Suppressor macrophage (primary cell): Measurements from ENCODE around the gene DDX4.
"Not testable (repeated sequence)": the region's sequence is repeated elsewhere in the genome, so short reads cannot be mapped to it uniquely, and the experiment has no call there.

ENCODE experiments used
- DNase-seq, 4 experiments: peaks; one replicate each; pipeline ENCODE4 v3.0.0-alpha.2; 2020 to 2022

Gene DDX4

DNA sequence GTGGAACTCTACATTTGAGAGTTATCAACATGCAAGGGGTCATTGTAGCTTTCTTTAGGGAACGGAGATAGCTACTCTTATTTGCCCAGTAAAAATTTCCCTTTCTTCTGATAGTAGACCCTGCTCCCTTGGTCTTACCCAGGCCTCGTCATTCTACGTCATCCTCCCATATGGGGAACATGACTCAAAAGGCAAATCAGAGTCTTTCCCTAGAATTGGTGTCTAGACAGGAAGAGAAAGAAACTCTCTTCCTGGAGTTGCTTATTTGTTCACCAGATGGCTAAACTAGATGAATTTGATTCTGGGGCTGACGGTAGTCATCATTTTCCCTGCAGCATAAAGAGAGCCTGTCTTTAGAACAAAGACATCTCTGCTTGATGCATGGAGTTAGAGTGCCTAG, 13.6 kb upstream of the DDX4 start:
- no peak for DNase-seq

DNA sequence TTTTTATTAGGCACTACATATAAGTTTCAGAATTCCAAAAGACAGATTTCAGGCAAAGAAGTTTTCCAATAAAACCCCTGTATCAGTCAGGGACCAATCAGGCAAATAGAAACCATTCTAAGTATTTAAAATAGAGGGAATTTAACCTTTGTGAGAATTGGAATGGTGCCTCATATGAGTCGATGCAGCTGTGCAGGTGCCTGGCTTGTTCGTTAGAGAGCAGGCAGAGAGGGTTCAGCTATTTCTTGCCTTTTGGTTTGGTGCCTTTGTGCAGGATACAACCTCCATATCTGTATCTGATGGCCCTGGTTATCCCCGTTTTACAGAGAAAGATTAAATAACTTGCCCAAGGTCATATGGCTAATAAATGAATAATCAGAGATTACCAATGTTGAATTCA, 6.0 kb upstream of the DDX4 start:
- DNase-seq, result no peak

DNA sequence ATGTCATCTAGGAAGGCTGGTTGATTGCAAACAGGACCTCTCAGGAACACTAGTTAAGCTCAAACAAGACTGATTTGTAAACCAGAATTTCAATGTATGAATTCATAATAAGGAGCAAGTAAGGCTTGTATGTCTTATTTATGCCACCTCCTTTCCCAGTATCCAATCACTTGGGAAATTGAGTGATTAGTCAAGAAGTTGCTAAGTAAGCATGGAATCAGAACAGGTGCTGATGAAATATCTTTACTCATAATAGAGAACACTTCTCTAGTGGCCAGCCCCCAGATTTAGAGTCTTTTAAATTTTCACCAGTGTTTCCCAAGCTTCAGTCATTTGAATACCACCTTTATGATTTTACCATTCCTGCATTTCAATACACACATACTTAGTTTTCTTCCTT, 5.3 kb upstream of the DDX4 start:
- DNase-seq, result no peak

DNA sequence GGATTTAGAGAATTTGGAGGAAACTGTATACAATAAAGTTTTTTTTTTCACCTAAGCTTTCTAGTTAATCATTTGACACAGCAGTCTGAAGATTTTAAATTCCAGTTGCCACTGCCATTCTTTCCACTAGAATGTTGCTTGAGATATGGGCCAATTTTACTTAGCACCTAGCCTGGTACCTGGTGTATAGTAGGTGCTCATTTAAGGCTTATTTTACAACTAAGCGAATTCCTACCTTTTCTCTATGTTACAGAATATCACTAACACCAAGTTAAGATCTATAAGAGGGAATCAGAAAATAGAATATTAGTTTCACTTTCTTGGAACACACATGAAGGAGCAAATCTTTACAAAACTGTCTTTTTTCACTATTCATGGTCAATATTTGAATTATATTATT, 3.2 kb upstream of the DDX4 start:
- DNase-seq, result no peak

DNA sequence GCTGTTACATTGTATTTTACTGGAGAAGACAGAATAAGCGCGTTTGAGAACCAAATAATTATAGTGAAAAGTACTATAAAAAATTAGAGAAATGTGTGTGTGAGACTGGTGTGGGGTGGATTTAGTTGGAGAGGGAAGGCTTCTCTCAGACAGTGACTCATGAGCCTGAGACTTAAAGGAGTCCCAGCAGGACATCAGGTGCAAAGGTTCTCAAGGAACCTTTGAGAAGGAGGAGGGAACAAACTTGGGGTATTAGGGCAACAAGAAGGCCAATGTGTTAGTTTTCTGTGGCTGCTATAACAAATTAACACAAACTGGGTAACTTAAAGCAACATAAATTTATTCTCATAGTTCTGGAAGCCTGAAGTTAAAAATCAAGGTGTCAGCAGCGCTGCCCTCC, 4.9 kb downstream of the DDX4 start:
- DNase-seq, result no peak

DNA sequence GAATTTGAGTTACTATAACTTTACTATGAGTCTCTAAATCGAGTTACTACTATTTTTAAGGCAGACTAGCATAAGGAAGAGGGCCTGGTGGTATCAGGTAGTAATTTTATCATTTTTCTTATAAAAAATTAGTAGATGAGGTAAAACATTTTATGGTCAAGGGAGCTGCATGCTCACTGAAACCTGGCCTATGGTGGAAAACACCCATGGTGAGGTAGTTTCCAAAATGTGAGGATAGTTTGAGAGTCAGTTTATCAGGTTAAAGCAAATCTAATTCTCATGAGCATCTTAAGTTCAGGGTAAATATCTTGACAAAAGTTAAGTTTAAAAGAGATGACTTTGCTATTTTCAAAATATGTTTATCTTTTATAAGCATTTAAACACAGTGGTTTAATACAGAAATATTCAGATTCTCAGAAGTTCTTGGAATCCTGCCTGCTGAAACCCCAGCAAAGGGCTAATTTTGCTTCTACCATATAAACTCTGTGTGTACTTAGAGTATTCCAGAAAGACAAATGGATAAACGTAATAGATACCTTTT, 10.0 kb downstream of the DDX4 start:
- no peak for DNase-seq

DNA sequence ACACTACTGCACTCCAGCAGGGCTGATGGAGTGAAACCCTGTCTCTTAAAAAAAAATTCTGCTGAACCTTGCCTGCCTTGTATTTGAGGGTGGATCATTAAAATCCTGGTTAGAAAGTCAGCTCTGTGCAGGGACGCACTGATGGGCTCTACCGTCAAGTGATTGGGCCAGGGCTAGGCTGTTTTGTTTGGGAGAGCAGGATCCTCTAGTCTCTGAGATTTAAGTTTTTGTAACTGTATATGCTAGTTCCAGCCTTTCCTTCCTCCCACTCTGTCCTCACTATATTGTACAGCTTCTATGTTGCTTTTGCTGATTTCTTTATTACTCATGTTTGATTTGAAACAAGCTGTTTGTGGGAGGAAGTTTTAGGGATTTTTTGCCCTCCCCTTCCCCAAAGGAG, 11.5 kb downstream of the DDX4 start:
- DNase-seq, result no peak

DNA sequence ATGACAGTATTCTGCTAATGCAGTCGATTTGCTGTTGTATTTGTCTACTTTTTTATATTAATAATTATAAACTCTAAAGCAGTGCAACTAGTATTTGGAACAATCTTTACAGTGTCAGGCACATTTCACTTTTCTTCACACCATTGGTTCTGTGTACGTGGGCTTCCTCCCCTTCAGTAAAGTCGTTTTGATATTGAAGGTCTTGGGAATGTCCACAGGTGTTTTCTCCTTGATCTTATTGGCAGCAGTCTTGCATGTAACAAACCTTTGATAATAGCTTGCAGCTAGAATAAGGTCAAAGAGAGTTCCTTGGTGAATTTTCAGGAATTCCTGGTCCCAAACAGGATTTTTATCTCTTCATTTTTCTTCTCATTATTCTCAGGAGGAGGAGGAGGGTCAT, 12.2 kb downstream of the DDX4 start:
- no peak for DNase-seq

DNA sequence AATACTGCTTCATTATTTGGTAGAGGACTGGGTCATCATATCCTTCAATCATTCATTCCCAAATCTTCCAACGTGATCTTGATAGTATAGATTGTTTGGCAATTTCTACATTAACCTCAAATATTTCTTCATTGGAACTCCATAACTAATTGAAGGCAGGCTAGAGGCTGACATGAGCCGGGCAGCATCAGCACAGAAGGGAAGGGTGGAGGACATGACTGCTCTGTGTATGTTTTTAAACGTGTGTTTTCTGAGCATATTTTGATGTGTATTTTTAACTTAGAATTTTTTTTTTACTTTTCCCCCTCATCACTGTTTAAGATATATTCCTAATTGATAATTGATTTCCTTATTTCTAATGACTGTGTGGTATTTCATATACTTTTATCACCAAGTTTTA, 12.6 kb downstream of the DDX4 start:
- no peak for DNase-seq

DNA sequence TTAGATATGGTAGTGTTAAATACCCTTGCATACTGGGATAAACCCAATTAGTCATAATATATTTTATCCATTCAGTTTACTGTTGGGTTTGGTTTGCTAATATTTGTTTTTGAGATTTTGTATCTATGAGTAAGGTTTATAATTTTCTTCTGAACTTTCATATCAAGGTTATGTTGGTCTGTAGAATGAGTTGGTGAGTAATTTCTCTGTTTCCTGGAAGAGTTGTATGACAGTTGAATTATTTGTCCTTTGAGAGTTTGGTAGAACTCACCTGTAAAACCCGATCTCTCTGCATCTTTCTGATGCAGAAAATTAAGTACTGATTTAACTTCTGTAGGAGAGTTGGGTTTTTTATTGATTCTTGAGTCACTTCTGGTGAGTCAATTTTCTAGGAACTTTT, 20.4 kb downstream of the DDX4 start:
- DNase-seq, result no peak

DNA sequence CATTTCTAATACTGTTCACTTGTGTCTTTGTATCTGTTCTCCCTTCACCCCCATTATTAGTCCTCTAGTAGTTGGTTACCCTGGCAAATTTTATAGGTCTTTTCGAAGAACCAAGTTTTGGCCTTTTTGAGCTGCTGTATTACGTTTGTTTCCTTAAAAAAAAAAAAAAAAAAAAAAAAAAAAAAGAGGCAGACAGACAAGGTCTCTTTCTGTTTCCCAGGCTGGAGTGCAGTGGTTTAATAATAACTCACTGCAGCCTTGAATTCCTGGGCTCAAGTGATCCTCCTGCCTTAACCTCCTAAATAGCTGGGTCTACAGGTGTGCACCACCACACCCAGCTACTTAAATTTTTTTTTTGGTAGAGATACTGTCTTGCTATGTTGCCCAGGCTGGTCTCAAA, 20.9 kb downstream of the DDX4 start:
- DNase-seq, result no peak

DNA sequence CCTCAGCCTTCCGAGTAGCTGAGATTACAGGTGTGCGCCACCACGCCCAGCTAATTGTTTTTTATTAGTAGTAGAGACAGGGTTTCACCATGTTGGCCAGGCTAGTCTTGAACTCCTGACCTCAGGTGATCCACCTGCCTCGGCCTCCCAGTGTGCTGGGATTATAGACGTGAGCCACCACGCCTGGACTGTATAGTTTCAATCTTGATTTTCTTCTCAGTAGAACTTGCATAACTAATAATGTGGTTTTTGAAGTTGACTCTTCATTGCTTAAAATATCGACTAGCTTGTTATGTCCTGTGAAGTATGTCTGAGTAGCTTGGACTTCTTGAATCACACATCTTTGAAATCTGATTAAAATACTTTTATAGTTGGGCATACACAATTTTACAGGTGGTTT, 23.9 kb downstream of the DDX4 start:
- DNase-seq, result not testable (repeated sequence)

DNA sequence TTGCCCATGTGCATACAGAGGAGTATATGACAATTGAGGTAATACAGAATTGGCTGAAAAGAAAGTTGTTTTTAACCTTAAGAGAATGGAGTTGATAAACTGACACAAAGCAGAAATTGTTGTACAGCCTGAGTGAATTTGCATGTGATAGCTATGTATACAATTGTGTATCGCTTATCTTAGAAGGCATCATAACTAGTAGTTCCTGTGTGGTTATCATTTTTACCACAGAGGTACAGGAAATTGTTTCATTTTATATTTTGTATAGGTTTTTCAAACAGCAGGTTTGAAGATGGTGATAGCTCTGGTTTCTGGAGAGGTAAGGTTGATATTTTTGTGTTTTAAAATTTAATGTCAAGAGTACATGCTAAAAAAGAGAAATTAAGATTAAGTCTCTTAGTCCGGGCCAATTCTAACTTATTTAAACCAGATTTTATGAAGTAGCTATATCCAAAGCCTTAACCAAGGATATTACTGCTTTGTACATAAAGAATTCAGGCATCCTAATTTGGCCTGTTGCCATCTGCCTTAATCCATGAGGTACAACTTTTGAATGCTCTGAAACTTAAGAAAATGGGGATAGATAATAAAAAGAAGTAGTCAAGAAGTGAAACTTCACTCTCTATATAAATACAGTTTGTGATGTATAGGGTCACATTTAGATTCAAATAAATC, 26.0 kb downstream of the DDX4 start:
- DNase-seq, result no peak

DNA sequence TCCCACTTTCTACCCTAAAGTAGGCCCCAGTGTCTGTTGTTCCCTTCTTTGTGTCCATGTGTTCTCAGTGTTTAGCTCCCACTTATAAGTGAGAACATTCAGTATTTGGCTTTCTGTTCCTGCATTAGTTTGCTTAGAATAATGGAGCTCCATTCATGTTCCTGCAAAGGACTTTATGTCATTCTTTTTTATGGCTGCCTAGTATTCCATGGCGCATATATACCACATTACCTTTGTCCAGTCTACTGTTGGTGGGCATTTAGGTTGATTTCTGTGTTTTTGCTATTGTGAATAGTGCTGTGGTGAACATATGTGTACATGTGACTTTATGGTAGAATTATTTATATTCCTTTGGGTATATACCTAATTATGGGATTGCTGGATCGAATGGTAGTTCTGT, 30.4 kb downstream of the DDX4 start:
- DNase-seq, result no peak

DNA sequence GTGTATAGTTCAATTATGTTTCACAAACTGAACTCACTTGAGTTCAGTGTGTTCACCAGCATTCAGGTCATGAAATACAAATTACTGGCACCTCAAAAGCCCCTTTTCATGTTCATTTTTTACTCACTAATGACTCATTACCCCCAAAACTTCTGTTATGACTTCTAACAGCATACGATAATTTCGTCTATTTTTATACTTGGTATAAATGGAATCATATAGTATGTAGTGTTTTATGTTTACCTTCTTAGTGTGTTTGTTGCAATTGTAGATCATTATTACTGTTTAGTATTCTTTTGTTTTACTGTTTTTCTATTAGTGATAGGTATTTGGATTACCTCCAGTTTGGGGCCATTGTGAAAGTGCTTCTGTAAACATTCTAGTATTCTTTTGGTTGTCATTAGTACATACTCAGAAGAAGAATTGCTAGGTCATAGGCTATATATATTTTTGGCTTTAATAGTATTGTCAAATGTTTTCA, 33.4 kb downstream of the DDX4 start:
- no peak for DNase-seq

DNA sequence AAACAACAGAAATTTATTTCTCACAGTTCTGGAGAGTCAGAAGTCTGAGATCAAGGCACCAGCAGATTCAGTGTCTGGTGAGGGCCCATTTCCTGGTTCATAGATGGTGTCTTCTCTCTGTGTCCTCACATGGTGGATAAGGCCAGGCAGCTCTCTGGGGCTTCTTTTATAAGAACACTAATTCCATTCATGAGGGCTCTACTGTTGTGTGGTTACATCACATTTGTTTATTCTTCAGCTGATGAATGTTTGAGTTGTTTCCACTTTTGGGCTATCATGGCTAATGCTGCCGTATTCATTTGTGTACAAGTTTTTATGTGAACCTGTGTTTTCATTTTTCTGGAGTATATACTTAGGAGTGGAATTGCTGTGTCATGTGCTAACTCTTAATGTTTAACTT, 35.2 kb downstream of the DDX4 start:
- DNase-seq, result no peak

DNA sequence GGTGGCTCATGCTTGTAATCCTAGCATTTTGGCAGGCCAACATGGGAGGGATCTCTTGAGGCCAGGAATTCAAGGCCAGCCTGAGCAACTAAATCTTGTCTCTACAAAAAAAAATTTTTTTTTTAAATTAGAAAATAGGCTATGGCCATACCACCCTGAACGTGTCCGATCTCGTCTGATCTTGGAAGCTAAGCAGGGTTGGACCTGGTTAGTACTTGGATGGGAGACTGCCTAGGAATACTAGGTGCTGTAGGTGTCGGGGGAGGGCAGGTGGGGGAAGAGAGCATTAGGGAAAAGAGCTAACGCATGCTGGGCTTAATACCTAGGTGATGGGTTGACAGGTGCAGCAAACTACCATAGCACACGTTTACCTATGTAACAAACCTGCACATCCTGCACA, 39.5 kb downstream of the DDX4 start:
- DNase-seq, result no peak

DNA sequence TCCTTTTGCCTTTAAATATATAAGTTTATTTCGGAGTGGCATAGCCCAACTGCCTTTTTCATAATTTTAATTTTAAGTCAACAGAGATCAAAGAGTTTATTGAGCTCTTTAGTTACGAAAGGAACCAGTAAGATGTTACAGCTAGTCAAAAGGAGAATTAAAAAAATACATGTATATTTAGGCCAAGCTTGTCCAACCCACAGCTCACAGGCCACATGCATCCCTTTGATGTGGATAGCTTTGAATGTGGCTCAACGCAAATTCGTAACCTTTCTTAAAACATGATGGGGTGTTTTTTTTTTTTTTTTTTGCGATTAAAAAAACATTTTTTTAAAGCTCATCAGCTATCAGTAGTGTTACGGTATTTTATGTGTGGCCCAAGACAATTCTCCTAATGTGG, 63.1 kb downstream of the DDX4 start:
- no peak for DNase-seq

DNA sequence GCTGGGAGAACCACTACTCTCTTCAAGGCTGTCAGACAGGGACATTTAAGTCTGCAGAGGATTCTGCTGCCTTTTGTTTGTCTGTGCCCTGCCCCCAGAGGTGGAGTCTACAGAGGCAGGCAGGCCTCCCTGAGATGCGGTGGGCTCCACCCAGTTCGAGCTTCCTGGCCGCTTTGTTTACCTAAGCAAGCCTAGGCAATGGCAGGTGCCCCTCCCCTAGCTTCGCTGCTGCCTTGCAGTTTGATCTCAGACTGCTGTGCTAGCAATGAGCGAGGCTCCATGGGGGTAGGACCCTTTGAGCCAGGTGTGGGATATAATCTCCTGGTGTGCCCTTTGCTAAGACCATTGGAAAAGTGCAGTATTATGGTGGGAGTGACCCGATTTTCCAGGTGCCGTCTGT, 71.0 kb downstream of the DDX4 start:
- DNase-seq, result not testable (repeated sequence)

DNA sequence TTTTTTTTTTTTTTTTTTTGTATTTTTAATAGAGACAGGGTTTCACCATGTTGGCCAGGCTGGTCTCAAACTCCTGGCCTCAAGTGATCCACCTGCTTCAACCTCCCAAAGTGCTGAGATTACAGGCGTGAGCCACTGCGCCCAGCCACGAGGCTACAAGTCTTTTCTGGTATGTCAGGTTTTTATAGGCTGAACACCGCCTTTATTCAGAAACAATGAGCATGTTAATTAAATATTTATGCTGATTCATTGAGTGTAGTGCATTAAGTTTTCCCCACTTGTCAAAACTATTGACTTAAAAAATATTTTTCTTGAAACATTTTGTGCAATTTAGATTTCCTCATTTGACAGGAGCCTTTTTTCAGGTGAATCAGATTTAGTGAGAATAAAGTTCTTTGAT, 78.1 kb downstream of the DDX4 start:
- DNase-seq, result not testable (repeated sequence)

DNA sequence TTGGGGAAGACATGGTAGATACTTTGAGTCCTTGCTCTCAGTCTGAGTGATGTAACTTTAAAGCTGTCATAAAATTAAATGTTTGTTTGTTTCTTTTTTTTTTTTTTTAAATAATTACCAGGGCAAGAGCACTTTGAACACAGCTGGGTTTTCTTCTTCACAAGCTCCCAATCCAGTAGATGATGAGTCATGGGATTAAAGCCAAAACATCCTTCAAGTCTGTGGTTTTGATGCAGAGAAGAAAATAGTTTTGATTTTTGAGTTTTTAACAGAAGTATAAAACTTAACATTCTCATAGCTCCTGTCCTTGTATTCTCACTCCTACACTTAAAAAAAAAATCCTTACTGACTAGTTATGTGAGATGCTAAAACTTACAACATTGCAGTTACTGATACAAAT, 78.5 kb downstream of the DDX4 start:
- no peak for DNase-seq

DNA sequence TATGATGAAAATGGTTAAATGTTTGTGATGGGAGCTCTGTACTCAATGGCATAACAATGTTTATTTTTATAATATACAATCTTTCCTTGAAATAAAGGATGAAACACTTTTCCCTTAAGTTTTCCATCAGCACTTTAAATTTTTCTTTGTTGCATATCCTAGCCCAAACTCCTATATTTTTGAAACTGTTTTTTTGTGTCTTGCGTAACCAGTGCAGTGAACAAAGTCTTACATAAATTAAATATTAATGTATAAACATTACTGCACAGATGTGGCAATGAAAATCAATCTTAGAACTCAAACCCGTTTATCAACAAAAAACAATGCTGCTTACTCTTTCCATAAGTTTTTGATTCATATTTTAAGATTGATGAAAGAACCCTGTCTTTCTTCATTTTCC, 79.2 kb downstream of the DDX4 start:
- no peak for DNase-seq

DNA sequence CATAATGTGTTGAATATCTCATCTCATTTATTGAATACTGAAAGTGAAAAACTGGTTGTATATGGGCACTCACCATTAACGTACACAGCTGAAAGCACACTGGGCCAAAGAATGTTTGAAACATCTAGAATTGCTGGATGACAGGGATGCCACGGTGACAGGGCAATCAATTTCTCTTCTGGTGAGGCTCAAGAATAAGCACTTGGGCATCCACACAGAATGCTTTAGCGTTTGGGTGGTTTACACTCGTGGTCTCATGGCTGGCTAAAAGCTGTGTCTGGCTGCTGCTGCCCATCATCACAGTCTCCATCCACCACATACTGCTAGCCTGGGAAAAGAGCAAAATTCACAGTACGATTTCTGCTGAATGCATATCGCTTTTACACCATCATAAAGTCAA, 82.6 kb downstream of the DDX4 start:
- DNase-seq, result no peak

DNA sequence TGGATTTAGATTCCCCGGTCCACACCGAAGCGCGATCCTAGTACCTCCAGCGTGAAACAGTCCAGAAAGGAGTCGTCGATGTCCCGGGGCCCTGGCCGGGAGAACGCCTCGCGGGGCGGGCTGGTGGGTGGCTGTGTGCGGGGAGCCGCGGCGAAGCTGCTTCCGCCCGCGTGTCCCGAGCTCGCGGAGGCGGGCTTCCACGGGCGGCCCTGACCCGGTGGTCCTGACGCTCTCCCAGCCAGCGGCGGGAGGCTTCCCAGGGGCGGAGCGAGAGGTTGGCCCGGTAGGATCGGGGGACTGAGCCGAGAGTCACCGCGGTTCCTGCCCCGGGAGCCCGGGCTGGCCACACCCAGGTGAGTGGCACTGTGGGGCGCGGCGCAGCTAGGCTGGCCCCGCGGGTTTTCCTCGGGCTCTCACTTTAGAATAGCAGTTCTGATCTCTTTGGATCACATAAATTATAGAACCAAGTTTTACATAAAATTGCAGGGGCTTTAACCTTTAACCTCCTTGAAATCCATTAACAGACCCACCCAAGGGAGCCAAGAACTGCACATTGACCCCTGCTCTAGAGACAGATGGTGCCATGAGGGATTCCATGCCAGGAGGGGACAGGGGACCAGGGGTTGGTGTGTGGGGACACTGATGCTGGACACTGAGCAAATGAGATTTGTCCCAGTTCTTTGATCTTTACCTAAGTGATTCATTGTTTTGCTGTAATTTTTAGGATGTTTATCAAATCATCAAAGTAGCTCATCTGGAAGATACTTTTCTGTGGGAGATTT, 84.1 kb downstream of the DDX4 start:
- peak in 3 of 4 experiments; percentile 2 to 35 (median 26) for DNase-seq
